Head of caudate nucleus (tissue), 42 donors: ENCODE data around the gene LPIN3.

ENCODE experiments used
- DNase-seq, 42 donors: peaks; one replicate each; pipeline versions ENCODE4 v3.0.0 to v3.0.0-alpha.2; 2020 to 2021; ENCODE audit warnings: mixed read lengths in 7 of 42
- intact Hi-C: fragments of 100-400 bp; cut with DNase I; formaldehyde crosslinking; loops from one replicate; pipeline ENCODE4 v1.15.0; 2022

The LPIN3 gene

GRCh38 chr20:41342474-41343464 lies 2.1 kb downstream of the LPIN3 start:
- intact Hi-C loops: loop anchor here (5.0 kb wide), 2 partner anchors 90 to 170 kb away; no protein-coding TSS in a partner anchor
- no peak for DNase-seq

GRCh38 chr20:41344477-41344876 lies 3.9 kb downstream of the LPIN3 start:
- DNase-seq: no peak

GRCh38 chr20:41344938-41345728 lies 4.5 kb downstream of the LPIN3 start:
- intact Hi-C loops: loop anchor here (5.0 kb wide), 2 partner anchors 93 to 173 kb away; no protein-coding TSS in a partner anchor
- no peak for DNase-seq

More at GRCh38 chr20:41344477-41344876, 3.9 kb downstream of the LPIN3 start:
- intact Hi-C loops: loop anchor here (5.0 kb wide), 2 partner anchors 92 to 172 kb away; no protein-coding TSS in a partner anchor

- intact Hi-C loops: no loop called here
- no peak for DNase-seq
Measured at GRCh38 chr20:41345729-41346067, 5.1 kb downstream of the LPIN3 start.

GRCh38 chr20:41347523-41348429 lies 7.2 kb downstream of the LPIN3 start:
- intact Hi-C loops: no loop called here
- no peak for DNase-seq

GRCh38 chr20:41348430-41349172 lies 8.0 kb downstream of the LPIN3 start:
- intact Hi-C loops: no loop called here
- no peak for DNase-seq

GRCh38 chr20:41349266-41349665 lies 8.6 kb downstream of the LPIN3 start:
- no peak for DNase-seq
- intact Hi-C loops: no loop called here

GRCh38 chr20:41349943-41350342 lies 9.3 kb downstream of the LPIN3 start:
- intact Hi-C loops: no loop called here
- no peak for DNase-seq

- DNase-seq: no peak
- intact Hi-C loops: no loop called here
Measured at GRCh38 chr20:41350408-41350962, 9.9 kb downstream of the LPIN3 start.

GRCh38 chr20:41352106-41352505 lies 11.5 kb downstream of the LPIN3 start:
- DNase-seq: no peak
- intact Hi-C loops: no loop called here

- intact Hi-C loops: no loop called here
- no peak for DNase-seq
Measured at GRCh38 chr20:41352666-41353065, 12.0 kb downstream of the LPIN3 start.

GRCh38 chr20:41353530-41353929 lies 12.9 kb downstream of the LPIN3 start:
- DNase-seq: no peak
- intact Hi-C loops: no loop called here

GRCh38 chr20:41355192-41355591 lies 14.6 kb downstream of the LPIN3 start:
- intact Hi-C loops: no loop called here
- no peak for DNase-seq

- DNase-seq: no peak
- intact Hi-C loops: no loop called here
Measured at GRCh38 chr20:41355598-41356203, 15.1 kb downstream of the LPIN3 start.

GRCh38 chr20:41356951-41357350 lies 16.3 kb downstream of the LPIN3 start:
- intact Hi-C loops: no loop called here
- DNase-seq: no peak

GRCh38 chr20:41357424-41358163 lies 17.0 kb downstream of the LPIN3 start:
- no peak for DNase-seq
- intact Hi-C loops: no loop called here

GRCh38 chr20:41358230-41358629 lies 17.6 kb downstream of the LPIN3 start:
- no peak for DNase-seq
- intact Hi-C loops: no loop called here
